SKM-1 treated with dmso at 0.1 percent for 144 hours (cell line): ENCODE data around the gene HMCES.
"Not testable (repeated sequence)": the region's sequence is repeated elsewhere in the genome, so short reads cannot be mapped to it uniquely, and the experiment has no call there.

ENCODE experiments used
- DNase-seq: peaks from one replicate; lab custom pipeline; 2025; ENCODE audit not compliant: unreplicated experiment; lab: John Stamatoyannopoulos, UW

The HMCES gene

GRCh38 chr3:129345281-129345680 is 66.6 kb downstream of the HMCES start:
- DNase-seq: no peak

DNA sequence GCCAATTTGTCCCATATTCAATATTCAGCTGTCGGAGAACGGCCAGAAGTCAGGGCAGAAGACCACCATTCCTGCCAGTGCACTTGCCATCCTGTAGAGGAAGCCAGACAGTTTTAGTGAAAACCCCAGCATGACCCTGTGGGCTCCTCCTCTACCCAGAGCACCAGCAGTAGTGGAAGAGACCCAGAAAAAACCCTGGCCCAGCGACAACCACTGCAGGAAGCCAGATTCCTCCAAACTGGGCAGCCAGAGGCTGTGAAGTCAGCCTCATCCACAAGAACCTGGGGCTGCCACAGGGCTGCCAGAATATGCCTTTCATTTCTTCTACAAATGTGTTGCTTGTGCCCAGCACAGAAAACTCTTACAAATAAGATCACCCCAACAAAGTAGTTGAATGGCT is 67.3 kb downstream of the HMCES start:
- DNase-seq: no peak

DNA sequence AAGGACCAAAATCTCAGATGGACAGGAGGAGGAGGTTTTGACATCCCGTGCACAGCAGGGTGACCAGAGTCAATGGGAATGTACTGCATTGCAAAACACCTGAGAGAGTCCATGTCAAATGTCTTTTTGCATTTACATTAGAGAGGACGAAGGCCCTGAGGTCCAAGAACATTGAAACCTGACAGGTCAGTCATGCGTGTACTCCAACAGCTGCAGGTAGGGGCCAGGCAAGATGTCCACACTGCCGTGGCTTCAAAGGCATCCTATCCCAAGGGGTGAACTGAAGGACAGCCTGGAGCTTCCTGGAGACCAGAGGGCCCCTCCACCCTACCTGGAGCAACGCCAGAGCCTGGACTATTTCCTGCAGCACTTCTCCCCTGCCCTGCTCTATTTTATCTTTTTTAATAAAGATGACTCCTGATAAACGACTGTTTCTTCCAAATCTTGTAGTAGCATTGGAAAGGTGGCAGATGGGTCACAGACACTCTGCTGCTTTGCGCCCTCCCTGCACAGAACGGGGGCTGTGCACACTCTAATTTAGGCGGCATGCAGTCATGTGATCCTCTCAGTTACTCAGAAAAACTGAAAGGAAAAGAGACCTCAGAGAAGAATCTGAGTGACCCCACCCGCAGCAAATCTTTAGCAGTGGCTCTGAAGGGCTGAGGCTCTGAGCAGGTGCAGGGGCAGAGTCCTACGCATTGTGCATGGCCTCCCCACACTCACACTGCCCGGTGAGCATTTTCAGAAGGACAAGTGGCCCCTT is 68.2 kb downstream of the HMCES start:
- DNase-seq: no peak

DNA sequence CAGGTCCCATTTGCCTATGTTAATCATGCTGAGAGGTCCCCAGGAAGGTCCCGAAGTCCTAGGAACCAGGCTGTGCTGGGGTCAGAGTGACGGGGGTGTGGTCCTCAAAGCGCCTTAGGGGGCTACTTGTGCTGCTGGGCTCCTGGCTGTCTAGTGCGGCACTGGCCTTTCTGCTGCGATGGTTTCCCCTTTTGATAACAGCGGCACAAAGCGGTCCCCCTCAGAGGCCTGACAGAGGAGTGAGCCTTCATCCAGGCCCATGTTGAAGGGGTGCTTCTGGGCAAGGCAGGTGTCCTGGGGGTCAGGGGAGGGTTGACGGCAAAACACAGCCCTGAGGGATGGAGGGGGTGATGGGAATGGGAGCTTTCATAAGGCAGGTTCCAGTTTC is 68.8 kb downstream of the HMCES start:
- no peak for DNase-seq

- DNase-seq: peak; percentile 76
Observed at GRCh38 chr3:129348734-129349133, 70.1 kb downstream of the HMCES start.

DNA sequence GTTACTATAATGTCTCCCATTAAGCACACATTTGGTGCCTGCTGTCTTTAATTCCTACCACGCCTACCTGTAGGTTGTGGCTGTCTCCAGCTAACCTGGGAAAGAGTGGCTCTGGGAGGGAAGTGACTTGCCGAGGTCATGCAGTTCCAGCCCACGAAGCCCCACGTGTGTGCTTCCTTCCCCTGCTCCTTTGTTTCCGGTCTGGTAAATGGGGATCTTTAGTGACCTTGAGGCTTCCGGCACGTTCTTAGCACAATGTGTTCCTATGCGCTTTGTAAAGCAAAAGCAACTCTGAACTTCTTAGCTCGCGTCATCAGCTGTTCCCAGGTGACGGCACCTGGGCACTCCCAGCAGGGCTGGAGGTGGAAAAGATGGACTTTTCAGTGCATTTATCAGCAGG is 70.5 kb downstream of the HMCES start:
- not testable (repeated sequence) for DNase-seq

DNA sequence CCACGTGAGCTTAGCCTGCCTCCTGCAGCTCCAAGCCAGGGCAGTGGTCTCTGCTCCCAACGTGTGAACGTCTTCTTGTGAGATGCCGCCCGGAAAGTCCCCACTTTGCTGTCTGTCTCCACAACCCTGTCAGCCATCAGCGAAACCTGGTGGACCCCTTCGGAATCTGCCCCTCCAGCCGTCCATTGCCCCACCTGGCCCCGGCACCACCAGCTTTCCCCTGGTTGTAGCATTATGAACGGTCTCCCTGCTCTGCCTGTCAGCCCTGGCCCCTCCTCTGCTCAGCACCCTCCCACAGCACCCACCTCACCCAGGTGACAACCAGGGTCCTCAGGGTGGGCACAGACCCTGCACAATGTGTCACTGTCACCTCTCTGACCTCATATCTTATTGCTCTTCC is 71.1 kb downstream of the HMCES start:
- no peak for DNase-seq

- no peak for DNase-seq
Observed at GRCh38 chr3:129352045-129352444, 73.4 kb downstream of the HMCES start.

DNA sequence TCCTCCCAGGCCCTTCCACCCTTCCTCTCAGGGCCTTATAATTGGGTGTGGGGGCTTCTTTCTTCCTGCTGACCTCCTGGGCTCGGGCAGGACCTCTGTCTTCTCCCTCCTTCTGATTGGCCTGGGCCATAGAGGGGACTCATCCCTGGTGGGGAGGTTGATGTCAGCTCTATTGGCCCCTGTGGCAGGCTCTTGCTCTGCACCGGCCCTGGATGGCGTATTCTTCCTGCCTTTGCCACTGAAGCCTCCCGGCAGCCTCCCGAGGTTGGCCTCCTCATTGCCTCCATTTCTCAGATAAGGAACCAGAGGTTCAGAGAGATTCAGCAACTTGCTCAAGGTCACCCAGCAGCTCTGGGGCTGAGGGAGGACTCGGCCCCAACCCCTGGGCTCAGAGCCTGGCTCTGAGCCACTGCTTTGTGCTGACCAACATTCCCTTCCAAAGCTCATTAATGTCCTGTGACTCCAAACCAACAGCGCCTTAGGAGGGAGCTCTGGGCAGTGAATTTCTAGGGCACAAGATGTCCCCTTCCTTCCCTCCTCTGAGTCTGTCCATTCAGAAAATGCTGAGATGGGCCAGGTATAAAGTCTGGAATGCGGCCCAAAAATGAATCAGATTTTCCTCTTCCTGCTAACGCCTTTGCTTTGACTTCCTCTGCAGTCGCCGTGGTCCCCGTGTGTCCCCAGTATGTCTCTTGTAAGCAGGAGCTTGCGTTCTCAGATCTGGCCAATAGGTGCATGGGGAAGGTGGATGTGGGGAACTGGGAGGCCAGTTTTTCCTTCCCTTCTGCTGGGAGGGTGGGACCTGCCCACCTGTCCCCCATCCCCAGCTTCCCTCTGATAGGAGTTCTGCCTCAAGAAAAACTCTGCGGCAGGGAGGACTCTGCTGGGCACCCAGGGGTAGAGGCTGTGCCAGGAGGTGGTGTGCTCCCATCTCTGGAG is 74.2 kb downstream of the HMCES start:
- no peak for DNase-seq

- no peak for DNase-seq
Observed at GRCh38 chr3:129353589-129353941, 74.9 kb downstream of the HMCES start.
